Hepatic stellate cell (primary cell): ENCODE data around the gene ZSWIM8.

Source experiments
- DNase-seq: peaks from one replicate; pipeline ENCODE4 v3.0.0; 2011; ENCODE audit warnings: low spot score

Gene ZSWIM8

GRCh38 chr10:73843261-73843660 is 57.9 kb downstream of the ZSWIM8 start:
- no peak for DNase-seq

- DNase-seq, result no peak
Measured at GRCh38 chr10:73847031-73847430, 61.6 kb downstream of the ZSWIM8 start.

GRCh38 chr10:73848821-73849489 is 63.5 kb downstream of the ZSWIM8 start:
- DNase-seq, result peak; percentile 91

GRCh38 chr10:73850211-73850610 is 64.8 kb downstream of the ZSWIM8 start:
- no peak for DNase-seq

GRCh38 chr10:73850863-73851461 is 65.6 kb downstream of the ZSWIM8 start:
- peak; percentile 89 for DNase-seq
